SH-SY5Y (cell line): ENCODE data around the gene MAGEA9B.
"Not testable (repeated sequence)": the region's sequence is repeated elsewhere in the genome, so short reads cannot be mapped to it uniquely, and the experiment has no call there.

ENCODE experiments used
- GATA2 ChIP-seq: IDR thresholded peaks from 2 replicates; pipeline ENCODE4 v1.6.1; 2011; ENCODE audit warnings: mild to moderate bottlenecking, low read depth, low read length
- GATA3 ChIP-seq: IDR thresholded peaks from 2 replicates; pipeline ENCODE4 v1.6.1; 2011; ENCODE audit warnings: low read depth, mild to moderate bottlenecking, low read length, moderate library complexity

Gene MAGEA9B

GRCh38 chrX:149587359-149587758, at the start of gene MAGEA9B:
Gene MAGEA9B, minus strand, starts transcription at chrX:149587459. Its CDS starts 4,280 bp downstream, at chrX:149583179.
- not testable (repeated sequence) for TF ChIP-seq GATA2, GATA3

- TF ChIP-seq GATA3 (no peak), GATA2 (no peak)
Measured at GRCh38 chrX:149633511-149633910, 46.3 kb upstream of the MAGEA9B start.

- TF ChIP-seq GATA3 (no peak), GATA2 (no peak)
Measured at GRCh38 chrX:149631234-149632165, 44.2 kb upstream of the MAGEA9B start, which contains the start of gene TMEM185A. Gene TMEM185A, minus strand, starts transcription at chrX:149631792. Its CDS starts 212 bp downstream, at chrX:149631580.

GRCh38 chrX:149630681-149631233, 43.5 kb upstream of the MAGEA9B start:
- no peak for TF ChIP-seq GATA3
- no peak for TF ChIP-seq GATA2

GRCh38 chrX:149629730-149630387, 42.6 kb upstream of the MAGEA9B start:
- TF ChIP-seq GATA3 (no peak), GATA2 (no peak)

- TF ChIP-seq GATA3: no peak
- TF ChIP-seq GATA2: no peak
Measured at GRCh38 chrX:149628768-149629167, 41.5 kb upstream of the MAGEA9B start.

- TF ChIP-seq GATA3 (no peak), GATA2 (no peak)
Measured at GRCh38 chrX:149628280-149628679, 41.0 kb upstream of the MAGEA9B start.

GRCh38 chrX:149618871-149619270, 31.6 kb upstream of the MAGEA9B start:
- TF ChIP-seq GATA2 (no peak), GATA3 (no peak)

- no peak for TF ChIP-seq GATA2
- no peak for TF ChIP-seq GATA3
Measured at GRCh38 chrX:149611623-149612175, 24.4 kb upstream of the MAGEA9B start.

GRCh38 chrX:149610511-149610910, 23.3 kb upstream of the MAGEA9B start:
- TF ChIP-seq GATA3 (no peak), GATA2 (no peak)

GRCh38 chrX:149607699-149608098, 20.4 kb upstream of the MAGEA9B start:
- TF ChIP-seq GATA2: no peak
- TF ChIP-seq GATA3: no peak

- TF ChIP-seq GATA3, GATA2: not testable (repeated sequence)
Measured at GRCh38 chrX:149595214-149595613, 8.0 kb upstream of the MAGEA9B start, which contains the start of gene HSFX2. Gene HSFX2, minus strand, starts transcription at chrX:149595314. Its CDS starts 614 bp downstream, at chrX:149594700.

GRCh38 chrX:149572743-149573142, 14.5 kb downstream of the MAGEA9B start:
- TF ChIP-seq GATA2 (no peak), GATA3 (no peak)

GRCh38 chrX:149571770-149572169, 15.5 kb downstream of the MAGEA9B start:
- TF ChIP-seq GATA2 (no peak), GATA3 (no peak)
